ENCODE results near the gene VCAM1.

DNA sequence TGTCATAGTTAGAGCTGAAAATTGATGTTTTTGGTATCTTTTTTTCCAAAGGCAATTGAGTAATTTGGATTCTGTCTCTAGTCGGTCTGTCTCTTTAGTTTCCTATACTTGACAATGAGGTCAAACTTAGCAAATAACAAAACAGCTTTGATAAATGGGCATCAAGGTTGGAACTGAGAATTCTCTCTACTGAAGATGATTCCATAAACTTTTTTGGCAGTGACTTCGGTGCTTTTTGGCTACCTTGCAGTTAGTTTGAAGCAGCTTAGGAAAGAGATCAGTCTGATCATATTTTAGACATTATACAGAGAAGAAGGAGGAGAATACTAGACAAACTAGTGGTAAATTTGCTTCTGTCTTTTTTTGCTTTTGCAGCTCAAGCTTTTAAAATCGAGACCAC, 559 bp downstream of the VCAM1 start:
- TF ChIP-seq, protein P1, sequence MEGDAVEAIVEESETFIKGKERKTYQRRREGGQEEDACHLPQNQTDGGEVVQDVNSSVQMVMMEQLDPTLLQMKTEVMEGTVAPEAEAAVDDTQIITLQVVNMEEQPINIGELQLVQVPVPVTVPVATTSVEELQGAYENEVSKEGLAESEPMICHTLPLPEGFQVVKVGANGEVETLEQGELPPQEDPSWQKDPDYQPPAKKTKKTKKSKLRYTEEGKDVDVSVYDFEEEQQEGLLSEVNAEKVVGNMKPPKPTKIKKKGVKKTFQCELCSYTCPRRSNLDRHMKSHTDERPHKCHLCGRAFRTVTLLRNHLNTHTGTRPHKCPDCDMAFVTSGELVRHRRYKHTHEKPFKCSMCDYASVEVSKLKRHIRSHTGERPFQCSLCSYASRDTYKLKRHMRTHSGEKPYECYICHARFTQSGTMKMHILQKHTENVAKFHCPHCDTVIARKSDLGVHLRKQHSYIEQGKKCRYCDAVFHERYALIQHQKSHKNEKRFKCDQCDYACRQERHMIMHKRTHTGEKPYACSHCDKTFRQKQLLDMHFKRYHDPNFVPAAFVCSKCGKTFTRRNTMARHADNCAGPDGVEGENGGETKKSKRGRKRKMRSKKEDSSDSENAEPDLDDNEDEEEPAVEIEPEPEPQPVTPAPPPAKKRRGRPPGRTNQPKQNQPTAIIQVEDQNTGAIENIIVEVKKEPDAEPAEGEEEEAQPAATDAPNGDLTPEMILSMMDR (conservative IDR thresholded peaks at IDR 0.05 in 1 of 2, IDR thresholded peaks at IDR 0.05 in 1 of 2; ENCODE audit: extremely low read depth in 1 of 2, insufficient read depth in 1 of 2, low read depth in 1 of 2, low read length in 2 of 2), result no peak
- TF ChIP-seq EZH2 (IDR thresholded peaks at IDR 0.05; ENCODE audit: borderline replicate concordance, low read length), result no peak
